Measurements from ENCODE around the gene LAT.

DNA sequence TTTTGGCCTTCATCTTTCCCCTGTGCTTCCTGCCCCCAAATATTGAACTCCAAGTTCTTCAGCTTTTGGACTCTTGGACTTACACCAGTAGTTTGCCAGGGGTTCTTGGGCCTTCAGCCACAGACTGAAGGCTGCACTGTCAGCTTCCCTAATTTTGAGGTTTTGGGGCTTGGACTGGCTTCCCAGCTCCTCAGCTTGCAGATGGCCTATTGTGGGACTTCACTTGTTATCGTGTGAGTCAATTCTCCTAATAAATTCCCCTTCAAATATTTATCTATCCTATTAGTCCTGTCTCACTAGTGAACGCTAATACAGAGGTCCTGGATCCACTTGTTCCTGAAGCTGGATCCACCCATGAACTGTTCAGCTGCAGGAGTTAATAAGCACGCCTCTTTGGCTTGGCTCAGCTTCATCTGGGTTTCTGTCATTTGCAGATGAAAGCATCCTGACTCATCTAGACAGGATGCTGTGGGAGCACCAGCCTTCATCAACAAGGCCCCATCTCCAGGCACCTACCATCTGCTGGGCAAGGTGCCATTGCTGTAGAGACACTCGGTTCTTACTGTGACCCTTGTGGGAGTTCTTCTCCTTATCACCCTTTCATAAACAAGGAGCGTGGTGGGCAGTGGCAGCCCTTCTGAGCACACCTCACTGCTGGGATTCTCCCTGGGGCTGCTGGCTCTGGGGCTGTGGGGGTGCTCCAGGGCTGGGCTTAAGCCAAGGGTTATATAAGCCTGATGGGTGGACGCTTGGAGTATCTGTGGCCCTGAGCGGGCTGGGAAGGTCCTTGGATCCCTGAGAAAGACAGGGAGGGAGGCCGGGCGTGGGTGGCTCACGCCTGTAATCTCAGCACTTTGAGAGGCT, 23.1 kb downstream of the LAT start:
- TF ChIP-seq, protein P1, sequence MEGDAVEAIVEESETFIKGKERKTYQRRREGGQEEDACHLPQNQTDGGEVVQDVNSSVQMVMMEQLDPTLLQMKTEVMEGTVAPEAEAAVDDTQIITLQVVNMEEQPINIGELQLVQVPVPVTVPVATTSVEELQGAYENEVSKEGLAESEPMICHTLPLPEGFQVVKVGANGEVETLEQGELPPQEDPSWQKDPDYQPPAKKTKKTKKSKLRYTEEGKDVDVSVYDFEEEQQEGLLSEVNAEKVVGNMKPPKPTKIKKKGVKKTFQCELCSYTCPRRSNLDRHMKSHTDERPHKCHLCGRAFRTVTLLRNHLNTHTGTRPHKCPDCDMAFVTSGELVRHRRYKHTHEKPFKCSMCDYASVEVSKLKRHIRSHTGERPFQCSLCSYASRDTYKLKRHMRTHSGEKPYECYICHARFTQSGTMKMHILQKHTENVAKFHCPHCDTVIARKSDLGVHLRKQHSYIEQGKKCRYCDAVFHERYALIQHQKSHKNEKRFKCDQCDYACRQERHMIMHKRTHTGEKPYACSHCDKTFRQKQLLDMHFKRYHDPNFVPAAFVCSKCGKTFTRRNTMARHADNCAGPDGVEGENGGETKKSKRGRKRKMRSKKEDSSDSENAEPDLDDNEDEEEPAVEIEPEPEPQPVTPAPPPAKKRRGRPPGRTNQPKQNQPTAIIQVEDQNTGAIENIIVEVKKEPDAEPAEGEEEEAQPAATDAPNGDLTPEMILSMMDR (IDR thresholded peaks at IDR 0.05), result no peak
- TF ChIP-seq SIN3A (IDR thresholded peaks at IDR 0.05; ENCODE audit: borderline replicate concordance, insufficient read depth, low read depth, low read length), result no peak
- TF ChIP-seq POLR2AphosphoS5 (IDR thresholded peaks at IDR 0.05; ENCODE audit: low read depth, low read length), result no peak
- TF ChIP-seq TCF7L2 (IDR thresholded peaks at IDR 0.05; ENCODE audit: low read depth, low read length), result no peak
- TF ChIP-seq, protein P2, sequence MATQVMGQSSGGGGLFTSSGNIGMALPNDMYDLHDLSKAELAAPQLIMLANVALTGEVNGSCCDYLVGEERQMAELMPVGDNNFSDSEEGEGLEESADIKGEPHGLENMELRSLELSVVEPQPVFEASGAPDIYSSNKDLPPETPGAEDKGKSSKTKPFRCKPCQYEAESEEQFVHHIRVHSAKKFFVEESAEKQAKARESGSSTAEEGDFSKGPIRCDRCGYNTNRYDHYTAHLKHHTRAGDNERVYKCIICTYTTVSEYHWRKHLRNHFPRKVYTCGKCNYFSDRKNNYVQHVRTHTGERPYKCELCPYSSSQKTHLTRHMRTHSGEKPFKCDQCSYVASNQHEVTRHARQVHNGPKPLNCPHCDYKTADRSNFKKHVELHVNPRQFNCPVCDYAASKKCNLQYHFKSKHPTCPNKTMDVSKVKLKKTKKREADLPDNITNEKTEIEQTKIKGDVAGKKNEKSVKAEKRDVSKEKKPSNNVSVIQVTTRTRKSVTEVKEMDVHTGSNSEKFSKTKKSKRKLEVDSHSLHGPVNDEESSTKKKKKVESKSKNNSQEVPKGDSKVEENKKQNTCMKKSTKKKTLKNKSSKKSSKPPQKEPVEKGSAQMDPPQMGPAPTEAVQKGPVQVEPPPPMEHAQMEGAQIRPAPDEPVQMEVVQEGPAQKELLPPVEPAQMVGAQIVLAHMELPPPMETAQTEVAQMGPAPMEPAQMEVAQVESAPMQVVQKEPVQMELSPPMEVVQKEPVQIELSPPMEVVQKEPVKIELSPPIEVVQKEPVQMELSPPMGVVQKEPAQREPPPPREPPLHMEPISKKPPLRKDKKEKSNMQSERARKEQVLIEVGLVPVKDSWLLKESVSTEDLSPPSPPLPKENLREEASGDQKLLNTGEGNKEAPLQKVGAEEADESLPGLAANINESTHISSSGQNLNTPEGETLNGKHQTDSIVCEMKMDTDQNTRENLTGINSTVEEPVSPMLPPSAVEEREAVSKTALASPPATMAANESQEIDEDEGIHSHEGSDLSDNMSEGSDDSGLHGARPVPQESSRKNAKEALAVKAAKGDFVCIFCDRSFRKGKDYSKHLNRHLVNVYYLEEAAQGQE (IDR thresholded peaks at IDR 0.05; ENCODE audit: insufficient read depth in 1 of 2, low read depth in 2 of 2, low read length in 1 of 2), result no peak
